ENCODE results near the gene HELZ2. TPM values are rescaled to one million over a fixed set of nuclear protein-coding genes. Genes with fewer than 3 reads are reported as not detected.

Gene HELZ2
- total and polyA plus RNA-seq, 10 of the 15 experiments (the other 5 are each of a cell fraction or from before 2014, with no cell fraction given): 0.05 to 33.3 (median 6.2) TPM

GRCh38 chr20:63532449-63532971 is 41.5 kb downstream of the HELZ2 start:
- TF ChIP-seq CBX3 (IDR thresholded peaks at IDR 0.05; ENCODE audit: borderline replicate concordance, low read depth): no peak
- no peak for TF ChIP-seq HCFC1 (IDR thresholded peaks at IDR 0.05; ENCODE audit: low read length)
- TF ChIP-seq HSF1 (IDR thresholded peaks at IDR 0.05; ENCODE audit: low read depth, low read length): no peak
- no peak for TF ChIP-seq RFX5 (IDR thresholded peaks at IDR 0.05; ENCODE audit: low read depth, low read length)
- no peak for TF ChIP-seq RAD51 (IDR thresholded peaks at IDR 0.05)
- TF ChIP-seq ZSCAN29 (IDR thresholded peaks at IDR 0.05): no peak
- TF ChIP-seq RELA (IDR thresholded peaks at IDR 0.05; ENCODE audit: borderline replicate concordance, partially characterized antibody): no peak
- Histone ChIP-seq H2AFZ (ENCODE audit: control insufficient read depth, low read depth, low read length) (no peak overlapping the region), H3K4me1 (ENCODE audit: control insufficient read depth, insufficient read depth, low read length) (peaks cover 18% of the 10 kb centered on the region), H3K9me3 (replicated peaks; ENCODE audit: control insufficient read depth, insufficient read depth, low read length) (no peaks in the 10 kb centered on the region), H3K79me2 (ENCODE audit: control insufficient read depth, insufficient read depth, low read length) (no peaks in the 10 kb centered on the region), H3K4me2 (ENCODE audit: control insufficient read depth, insufficient read depth) (no peak overlapping the region), H3K9ac (ENCODE audit: control insufficient read depth, insufficient read depth, low read length) (no peak overlapping the region), H3K36me3 (ENCODE audit: control insufficient read depth in 2 of 2, insufficient read depth in 2 of 2, low read length in 1 of 2) (no peaks in the 10 kb centered on the region), H3K4me3 (no peak overlapping the region), H3K27me3 (replicated peaks in 1 of 2; ENCODE audit: control insufficient read depth in 2 of 2, insufficient read depth in 2 of 2, low read length in 1 of 2) (no peaks in the 10 kb centered on the region; a peak in 1 of 4 replicates), H3K27ac (ENCODE audit: control insufficient read depth, insufficient read depth) (no peak overlapping the region), H4K20me1 (ENCODE audit: control insufficient read depth, insufficient read depth) (no peaks in the 10 kb centered on the region)
- 60% methylated on average over 24 of the region's 24 CpGs for WGBS (ENCODE audit: insufficient coverage, insufficient replicate concordance, low lambda C conversion rate, missing lambda C conversion rate)
- no peak for ATAC-seq
- in situ Hi-C loops (cut with MboI) (no loop called here), intact Hi-C loops (cut with micrococcal nuclease; ENCODE audit: unreplicated experiment) (no loop called here)
- no TSS peak for BruUV-seq (replicated peaks)
- POLR2A ChIA-PET: no interaction called here
- FAIRE-seq: no peak
- RAD21 ChIA-PET (ENCODE audit: unreplicated experiment): interaction anchor here (0.7 kb wide), 1 partner anchor 10 kb away, joined by 3 read pairs; no protein-coding TSS in a partner anchor
- CTCF ChIA-PET: interaction anchor here (1.5 kb wide), 1 partner anchor 36 kb away, joined by 4 read pairs; no protein-coding TSS in a partner anchor
- SMC1A ChIA-PET (ENCODE audit: uncharacterized antibody, unreplicated experiment): no interaction called here
- no peak for DNase-seq (ENCODE audit: low read depth, low spot score)

Measured in GM12878 (cell line).